ENCODE results near the gene NRL. TPM values are rescaled to one million over a fixed set of nuclear protein-coding genes. Genes with fewer than 3 reads are reported as not detected.

Gene NRL
- total RNA-seq, 1 experiment from 2014 or later, result 1.4 TPM

- ChIA-PET POLR2A (no interaction called here), CTCF (no interaction called here)
- in situ Hi-C loops (cut with HindIII; ENCODE audit: low pct_unique_long_range_greater_than_20kb, low sequenced_read_pairs), result no loop called here
- intact Hi-C loops (cut with micrococcal nuclease; ENCODE audit: unreplicated experiment), result no loop called here
- DNase-seq (ENCODE audit: low read depth, low spot score), result no peak
- H3K4me3 ChIP-seq (ENCODE audit: low read depth in 2 of 2, low read length in 2 of 2), result no peak overlapping the region
- peaks cover 5% of the 10 kb centered on the region; the same call in 1 of the 2 replicates for H3K4me1 ChIP-seq (ENCODE audit: control insufficient read depth, insufficient read depth, low read length)
- TF ChIP-seq SIN3A (IDR thresholded peaks at IDR 0.05; ENCODE audit: borderline replicate concordance, insufficient read depth, low read depth, low read length) (no peak), TCF7L2 (IDR thresholded peaks at IDR 0.05; ENCODE audit: low read depth, low read length) (no peak), REST (IDR thresholded peaks at IDR 0.05; ENCODE audit: insufficient read depth in 1 of 2, low read depth in 2 of 2, low read length in 1 of 2) (no peak), POLR2AphosphoS5 (IDR thresholded peaks at IDR 0.05; ENCODE audit: low read depth, low read length) (no peak), CTCF (IDR thresholded peaks at IDR 0.05) (no peak)
- no peaks in the 10 kb centered on the region for H3K9me3 ChIP-seq (ENCODE audit: control insufficient read depth, insufficient read depth, low read depth, low read length)
- ATAC-seq, result no peak
- no peak overlapping the region for H3K27ac ChIP-seq (ENCODE audit: low read length)
- H3K27me3 ChIP-seq (ENCODE audit: control insufficient read depth, insufficient read depth, low read length), result no peaks in the 10 kb centered on the region
- no TSS peak for BruUV-seq (replicated peaks)
- H3K36me3 ChIP-seq (ENCODE audit: control insufficient read depth, insufficient read depth, low read length), result no peaks in the 10 kb centered on the region; the same call in 1 of the 2 replicates
Measured at GRCh38 chr14:24098229-24098926, 16.4 kb downstream of the NRL start.

GRCh38 chr14:24096545-24097181 lies 18.1 kb downstream of the NRL start:
- in situ Hi-C loops (cut with HindIII; ENCODE audit: low pct_unique_long_range_greater_than_20kb, low sequenced_read_pairs) (no loop called here), intact Hi-C loops (cut with micrococcal nuclease; ENCODE audit: unreplicated experiment) (no loop called here)
- Histone ChIP-seq H3K4me1 (ENCODE audit: control insufficient read depth, insufficient read depth, low read length) (peaks cover 5% of the 10 kb centered on the region; the same call in 1 of the 2 replicates), H3K27me3 (ENCODE audit: control insufficient read depth, insufficient read depth, low read length) (no peaks in the 10 kb centered on the region), H3K4me3 (ENCODE audit: low read depth in 2 of 2, low read length in 2 of 2) (no peak overlapping the region), H3K27ac (ENCODE audit: low read length) (no peak overlapping the region), H3K36me3 (ENCODE audit: control insufficient read depth, insufficient read depth, low read length) (no peaks in the 10 kb centered on the region; the same call in 1 of the 2 replicates), H3K9me3 (ENCODE audit: control insufficient read depth, insufficient read depth, low read depth, low read length) (no peaks in the 10 kb centered on the region)
- ATAC-seq, result no peak
- no peak for TF ChIP-seq POLR2AphosphoS5 (IDR thresholded peaks at IDR 0.05; ENCODE audit: low read depth, low read length)
- no peak for TF ChIP-seq REST (IDR thresholded peaks at IDR 0.05; ENCODE audit: insufficient read depth in 1 of 2, low read depth in 2 of 2, low read length in 1 of 2)
- no peak for TF ChIP-seq TCF7L2 (IDR thresholded peaks at IDR 0.05; ENCODE audit: low read depth, low read length)
- TF ChIP-seq SIN3A (IDR thresholded peaks at IDR 0.05; ENCODE audit: borderline replicate concordance, insufficient read depth, low read depth, low read length), result no peak
- no peak for TF ChIP-seq CTCF (IDR thresholded peaks at IDR 0.05)
- no peak for DNase-seq (ENCODE audit: low read depth, low spot score)
- no TSS peak for BruUV-seq (replicated peaks)
- POLR2A ChIA-PET, result no interaction called here
- CTCF ChIA-PET, result interaction anchor here (0.6 kb wide), 1 partner anchor 39 kb away, joined by 4 read pairs; no protein-coding TSS in a partner anchor
